Measurements from ENCODE around the gene SPSB4.

SPSB4 gene

DNA sequence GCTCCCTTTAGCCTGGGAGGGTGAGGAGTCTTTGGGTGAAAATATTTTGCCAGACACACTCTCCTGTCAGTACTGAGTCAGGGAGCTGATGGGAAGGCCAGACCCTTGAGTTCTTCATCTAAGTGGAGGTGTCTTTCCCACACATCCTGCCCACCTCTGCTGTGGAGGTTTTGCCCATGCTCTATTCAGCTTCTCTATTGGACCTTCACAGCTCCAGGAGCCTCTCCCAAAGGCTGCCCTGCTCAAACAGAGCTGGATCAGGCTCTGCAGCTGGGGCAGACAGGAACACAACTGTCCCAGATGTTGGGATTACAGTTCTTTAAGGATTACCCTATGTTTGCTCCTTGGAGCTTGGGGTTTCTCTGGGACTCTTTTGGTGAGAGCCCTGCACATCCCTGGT lies 77.9 kb downstream of the SPSB4 start:
- no peak overlapping the region for H3K4me3 ChIP-seq (ENCODE audit: low read depth, low read length)
- DNase-seq (ENCODE audit: low read depth): no peak

GRCh38 chr3:141129541-141130011 lies 78.4 kb downstream of the SPSB4 start:
- DNase-seq (ENCODE audit: low read depth): no peak
- no peak overlapping the region for H3K4me3 ChIP-seq (ENCODE audit: low read depth, low read length)

DNA sequence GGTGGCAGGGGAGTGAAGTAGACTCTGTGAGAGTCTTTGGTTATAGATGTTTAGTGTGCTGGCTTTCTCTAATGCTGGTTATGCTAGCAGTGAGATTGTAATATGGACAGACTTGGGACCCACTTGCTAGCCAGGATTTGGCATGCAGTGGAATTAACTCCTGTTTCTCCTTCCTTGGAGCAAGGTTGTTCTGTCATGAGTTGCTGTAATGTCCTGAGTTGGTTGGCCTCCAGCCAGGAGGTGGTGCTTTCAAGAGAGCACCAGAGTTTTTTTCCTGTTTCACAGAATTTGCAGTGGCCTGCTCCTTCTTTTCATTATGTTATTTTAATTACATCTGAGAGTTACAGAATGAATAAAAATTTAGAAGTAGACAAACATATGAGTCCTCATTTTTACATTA lies 92.4 kb downstream of the SPSB4 start:
- H3K4me3 ChIP-seq (ENCODE audit: low read depth, low read length): no peak overlapping the region
- DNase-seq (ENCODE audit: low read depth): no peak

GRCh38 chr3:141146979-141147470 lies 95.9 kb downstream of the SPSB4 start:
- DNase-seq (ENCODE audit: low read depth): no peak
- H3K4me3 ChIP-seq (ENCODE audit: low read depth, low read length): no peak overlapping the region

DNA sequence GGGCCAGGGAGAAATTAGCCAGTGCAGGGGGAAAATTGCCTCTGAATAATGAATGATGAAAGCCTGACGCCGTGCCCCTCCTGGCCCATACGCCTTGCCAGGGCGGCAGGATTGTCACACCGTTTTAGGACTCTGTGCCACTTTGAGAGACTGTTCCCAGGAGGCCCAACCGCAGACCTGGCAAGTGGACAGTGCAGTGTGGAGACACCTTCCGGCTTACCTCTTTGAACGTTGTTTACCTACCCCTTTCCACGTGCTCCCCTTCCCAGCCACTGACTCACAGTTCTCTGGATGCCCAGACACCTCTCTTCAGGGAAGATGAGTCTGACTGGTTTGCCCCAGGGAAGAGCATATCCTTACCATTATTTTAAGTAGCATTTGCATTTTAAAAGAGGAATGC lies 96.5 kb downstream of the SPSB4 start:
- no peak for DNase-seq (ENCODE audit: low read depth)
- H3K4me3 ChIP-seq (ENCODE audit: low read depth, low read length): no peak overlapping the region

- H3K4me3 ChIP-seq (ENCODE audit: low read depth, low read length): no peak overlapping the region
- DNase-seq (ENCODE audit: low read depth): no peak
These were observed 97.0 kb downstream of the SPSB4 start for GRCh38 chr3:141148169-141148568.

DNA sequence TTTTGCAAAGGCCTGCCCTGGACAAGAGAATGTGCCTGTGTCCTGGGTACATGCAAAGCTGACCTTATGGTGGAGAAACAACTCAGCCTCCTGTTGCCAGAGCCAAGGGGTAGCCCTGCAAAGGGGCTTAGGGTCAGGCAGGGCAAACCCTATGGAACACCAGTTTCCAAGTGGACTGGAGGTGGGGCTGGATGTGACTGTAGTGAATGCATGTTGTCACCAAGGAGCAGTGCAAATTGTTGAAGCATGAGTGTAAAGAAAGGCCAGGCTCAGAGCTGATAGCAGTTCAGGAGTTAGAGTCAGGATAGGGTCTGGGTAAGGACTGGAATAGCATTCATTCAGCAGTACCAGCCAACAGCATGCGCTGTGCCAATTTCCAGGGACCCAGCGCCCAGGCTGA lies 97.6 kb downstream of the SPSB4 start:
- DNase-seq (ENCODE audit: low read depth): no peak
- H3K4me3 ChIP-seq (ENCODE audit: low read depth, low read length): no peak overlapping the region

DNA sequence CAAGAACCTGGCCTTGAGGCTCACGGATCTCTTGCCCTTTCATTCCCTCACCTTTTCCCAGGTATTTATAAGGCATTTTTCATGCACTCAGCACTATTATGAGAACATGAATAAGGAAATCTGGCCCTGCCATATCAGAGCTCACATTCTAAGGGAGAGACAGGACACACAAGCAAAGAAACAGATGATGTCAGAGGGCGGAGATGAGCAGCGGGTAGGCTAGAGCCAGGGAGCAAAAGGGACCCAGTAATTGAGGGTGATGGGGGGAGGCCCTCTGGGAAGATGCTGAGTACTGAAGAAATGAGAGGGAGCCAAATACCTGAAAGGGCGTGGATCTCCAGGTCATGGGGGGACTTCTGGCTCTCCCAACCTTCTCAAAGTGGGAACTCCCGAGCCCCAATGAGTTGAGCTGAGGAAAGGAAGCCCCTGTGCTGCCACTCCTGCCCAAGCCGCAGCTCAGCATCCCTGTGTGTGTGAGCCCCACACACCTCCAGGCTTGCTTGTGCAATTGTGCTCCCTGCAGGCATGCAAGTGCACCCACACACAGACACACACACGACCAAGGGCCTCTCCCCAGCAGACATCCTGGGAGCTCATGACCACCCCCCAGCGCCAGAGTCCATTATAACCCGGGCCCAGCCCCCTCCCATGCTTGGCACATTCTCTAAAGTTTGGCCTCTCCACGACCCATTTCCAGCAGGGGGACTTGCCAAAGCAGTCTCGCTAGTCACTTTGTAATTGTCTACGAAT lies 99.1 kb downstream of the SPSB4 start:
- no peak overlapping the region for H3K4me3 ChIP-seq (ENCODE audit: low read depth, low read length)
- DNase-seq (ENCODE audit: low read depth): no peak

- no peak for DNase-seq (ENCODE audit: low read depth)
- no peak overlapping the region for H3K4me3 ChIP-seq (ENCODE audit: low read depth, low read length)
These were observed 99.8 kb downstream of the SPSB4 start for GRCh38 chr3:141150931-141151330.

GRCh38 chr3:141151439-141151838 lies 100.3 kb downstream of the SPSB4 start:
- DNase-seq (ENCODE audit: low read depth): no peak
- no peak overlapping the region for H3K4me3 ChIP-seq (ENCODE audit: low read depth, low read length)

- H3K4me3 ChIP-seq (ENCODE audit: low read depth, low read length): no peak overlapping the region
- DNase-seq (ENCODE audit: low read depth): no peak
These were observed 101.0 kb downstream of the SPSB4 start for GRCh38 chr3:141152130-141152529.

- no peak for DNase-seq (ENCODE audit: low read depth)
- no peak overlapping the region for H3K4me3 ChIP-seq (ENCODE audit: low read depth, low read length)
These were observed 101.9 kb downstream of the SPSB4 start for GRCh38 chr3:141152801-141153678.

GRCh38 chr3:141153679-141153966 lies 102.5 kb downstream of the SPSB4 start:
- DNase-seq (ENCODE audit: low read depth): no peak
- H3K4me3 ChIP-seq (ENCODE audit: low read depth, low read length): no peak overlapping the region

GRCh38 chr3:141164852-141165251 lies 113.7 kb downstream of the SPSB4 start:
- DNase-seq (ENCODE audit: low read depth): no peak
- no peak overlapping the region for H3K4me3 ChIP-seq (ENCODE audit: low read depth, low read length)

DNA sequence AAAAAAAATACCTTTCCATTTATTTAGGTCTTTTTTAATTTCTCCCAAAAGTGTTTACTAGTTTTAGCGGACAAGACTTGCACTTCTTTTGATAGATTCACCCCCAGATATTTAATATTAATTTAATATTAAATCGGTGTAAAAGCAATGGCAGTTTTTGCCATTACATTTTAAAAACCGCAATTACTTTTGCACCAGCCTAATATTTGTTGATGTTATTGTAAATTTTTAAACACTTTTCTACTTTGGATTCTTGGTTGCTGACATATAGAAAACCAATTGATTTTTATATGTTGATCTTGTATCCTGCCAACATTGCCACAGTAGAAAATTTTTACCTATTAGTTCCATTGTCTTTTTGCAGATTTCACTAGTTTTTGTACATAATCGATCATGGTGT lies 116.5 kb downstream of the SPSB4 start:
- no peak overlapping the region for H3K4me3 ChIP-seq (ENCODE audit: low read depth, low read length)
- no peak for DNase-seq (ENCODE audit: low read depth)

- no peak for DNase-seq (ENCODE audit: low read depth)
- H3K4me3 ChIP-seq (ENCODE audit: low read depth, low read length): no peak overlapping the region
These were observed 119.6 kb downstream of the SPSB4 start for GRCh38 chr3:141170678-141171295.

DNA sequence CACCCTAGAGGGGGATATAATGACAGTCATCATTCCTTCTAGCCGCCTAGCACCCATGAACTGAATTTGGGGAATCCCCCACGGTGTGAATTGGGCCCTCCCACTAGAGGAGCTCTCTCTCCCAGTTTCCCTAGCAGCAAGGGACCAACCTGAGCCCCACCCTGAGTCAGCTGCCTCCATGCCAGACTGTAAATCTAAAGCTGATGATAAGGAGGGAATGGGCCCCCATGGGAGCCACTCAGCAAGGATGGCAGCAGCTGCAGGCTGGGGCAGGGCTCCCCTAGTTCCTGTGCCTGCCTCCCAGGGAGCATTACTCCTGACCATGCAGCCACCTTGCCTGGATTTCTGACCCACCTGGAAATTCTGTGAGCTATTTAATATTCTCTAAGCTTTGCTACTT lies 123.5 kb downstream of the SPSB4 start:
- DNase-seq (ENCODE audit: low read depth): no peak
- H3K4me3 ChIP-seq (ENCODE audit: low read depth, low read length): no peak overlapping the region

DNA sequence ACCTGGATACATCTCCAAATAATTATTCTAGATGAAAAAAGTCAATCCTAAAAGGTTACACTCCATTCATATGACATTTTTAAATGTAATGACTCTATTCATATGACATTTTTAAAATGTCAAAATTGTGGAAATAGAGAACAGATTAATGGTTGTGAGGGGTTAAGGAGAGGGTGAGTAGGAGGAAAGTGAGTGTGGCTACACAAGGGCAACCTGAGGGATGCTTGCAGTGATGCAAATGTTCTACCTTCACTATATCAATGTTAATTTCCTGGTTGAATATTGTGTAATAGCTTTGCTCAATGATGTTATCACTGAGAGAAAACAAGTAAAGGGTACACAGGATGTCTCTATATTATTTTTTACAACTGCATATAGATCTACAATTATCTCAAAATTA lies 125.6 kb downstream of the SPSB4 start:
- no peak for DNase-seq (ENCODE audit: low read depth)
- H3K4me3 ChIP-seq (ENCODE audit: low read depth, low read length): no peak overlapping the region

GRCh38 chr3:141178026-141178425 lies 126.9 kb downstream of the SPSB4 start:
- H3K4me3 ChIP-seq (ENCODE audit: low read depth, low read length): no peak overlapping the region
- no peak for DNase-seq (ENCODE audit: low read depth)

GRCh38 chr3:141178551-141178950 lies 127.4 kb downstream of the SPSB4 start:
- no peak overlapping the region for H3K4me3 ChIP-seq (ENCODE audit: low read depth, low read length)
- DNase-seq (ENCODE audit: low read depth): no peak
